GM10266 (cell line): ENCODE results near the gene HBD.
"Not testable (repeated sequence)": the region's sequence is repeated elsewhere in the genome, so short reads cannot be mapped to it uniquely, and the experiment has no call there.

Experiments
- DNase-seq: peaks from one replicate; pipeline ENCODE4 v3.0.0; 2012; ENCODE audit errors: extremely low spot score
- TF ChIP-seq, protein P1 (sequence below): IDR thresholded peaks from 2 replicates; pipeline ENCODE4 v1.5.1; 2012; ENCODE audit warnings: mild to moderate bottlenecking, low read depth; ENCODE audit not compliant: control insufficient read depth, insufficient read depth; ENCODE audit errors: missing control alignments

The HBD gene

GRCh38 chr11:5267033-5267563 is 32.8 kb upstream of the HBD start:
- TF ChIP-seq, protein P1, sequence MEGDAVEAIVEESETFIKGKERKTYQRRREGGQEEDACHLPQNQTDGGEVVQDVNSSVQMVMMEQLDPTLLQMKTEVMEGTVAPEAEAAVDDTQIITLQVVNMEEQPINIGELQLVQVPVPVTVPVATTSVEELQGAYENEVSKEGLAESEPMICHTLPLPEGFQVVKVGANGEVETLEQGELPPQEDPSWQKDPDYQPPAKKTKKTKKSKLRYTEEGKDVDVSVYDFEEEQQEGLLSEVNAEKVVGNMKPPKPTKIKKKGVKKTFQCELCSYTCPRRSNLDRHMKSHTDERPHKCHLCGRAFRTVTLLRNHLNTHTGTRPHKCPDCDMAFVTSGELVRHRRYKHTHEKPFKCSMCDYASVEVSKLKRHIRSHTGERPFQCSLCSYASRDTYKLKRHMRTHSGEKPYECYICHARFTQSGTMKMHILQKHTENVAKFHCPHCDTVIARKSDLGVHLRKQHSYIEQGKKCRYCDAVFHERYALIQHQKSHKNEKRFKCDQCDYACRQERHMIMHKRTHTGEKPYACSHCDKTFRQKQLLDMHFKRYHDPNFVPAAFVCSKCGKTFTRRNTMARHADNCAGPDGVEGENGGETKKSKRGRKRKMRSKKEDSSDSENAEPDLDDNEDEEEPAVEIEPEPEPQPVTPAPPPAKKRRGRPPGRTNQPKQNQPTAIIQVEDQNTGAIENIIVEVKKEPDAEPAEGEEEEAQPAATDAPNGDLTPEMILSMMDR, result no peak
- no peak for DNase-seq

GRCh38 chr11:5266609-5267008 is 32.3 kb upstream of the HBD start:
- no peak for DNase-seq
- TF ChIP-seq, protein P1, result no peak

DNA sequence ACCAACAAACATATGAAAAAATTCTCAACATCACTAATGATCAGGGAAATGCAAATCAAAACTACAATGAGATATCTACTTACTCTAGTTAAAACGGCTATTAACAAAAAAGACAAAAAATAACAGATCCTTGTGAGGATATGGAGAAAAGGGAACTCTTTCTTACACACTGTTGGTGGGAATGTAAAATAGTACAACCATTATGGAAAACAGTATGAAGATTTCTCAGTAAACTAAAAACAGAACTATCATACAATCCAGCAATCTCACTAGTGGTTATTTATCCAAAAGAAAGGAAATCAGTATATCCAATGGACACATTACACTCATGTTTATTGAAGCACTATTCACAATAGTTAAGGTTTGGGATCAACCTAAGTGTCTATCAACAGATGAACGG is 31.5 kb upstream of the HBD start:
- TF ChIP-seq, protein P1, result no peak
- no peak for DNase-seq

GRCh38 chr11:5258543-5259262 is 24.4 kb upstream of the HBD start:
- DNase-seq, result no peak
- TF ChIP-seq, protein P1, result no peak

DNA sequence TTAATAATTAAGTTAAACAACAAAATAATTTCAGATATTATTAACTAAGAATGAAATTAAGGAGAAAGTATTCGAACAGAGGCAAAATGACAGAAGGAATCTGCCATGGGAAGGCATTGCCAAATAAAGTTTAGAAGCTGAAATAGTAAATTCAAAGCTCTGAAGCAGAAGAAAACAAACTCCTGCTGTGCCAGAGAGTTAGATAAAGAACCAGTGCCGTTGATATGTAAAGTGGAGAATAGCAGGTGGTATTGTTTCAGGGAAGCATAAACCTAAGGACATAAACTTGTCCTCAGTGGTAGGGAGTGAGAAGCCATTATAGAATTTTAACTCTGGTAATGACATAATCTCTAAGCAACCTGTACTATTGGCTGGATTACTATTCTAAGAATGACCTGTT is 23.0 kb upstream of the HBD start:
- TF ChIP-seq, protein P1, result no peak
- no peak for DNase-seq

GRCh38 chr11:5254646-5255413 is 20.5 kb upstream of the HBD start, which contains the start of gene HBG2:
HBG2 (minus strand) TSS chr11:5254781; CDS start chr11:5254728, 53 bp downstream.
- not testable (repeated sequence) for DNase-seq

- not testable (repeated sequence) for DNase-seq
Measured at GRCh38 chr11:5254023-5254422, 19.7 kb upstream of the HBD start.

GRCh38 chr11:5253440-5253839 is 19.2 kb upstream of the HBD start:
- DNase-seq, result not testable (repeated sequence)

GRCh38 chr11:5252919-5253265 is 18.6 kb upstream of the HBD start:
- TF ChIP-seq, protein P1, result no peak

More at GRCh38 chr11:5252919-5253265, 18.6 kb upstream of the HBD start:
- DNase-seq, result no peak
